HG03025 (cell line): Measurements from ENCODE around the gene KCNIP3.

Experiments used
- ATAC-seq: cut with Tn5 transposase; IDR thresholded peaks from one replicate; pipeline ENCODE4 v1.9.1; 2021; ENCODE audit warnings: mild to moderate bottlenecking, moderate library complexity; ENCODE audit not compliant: unreplicated experiment, low FRiP score

KCNIP3 gene

DNA sequence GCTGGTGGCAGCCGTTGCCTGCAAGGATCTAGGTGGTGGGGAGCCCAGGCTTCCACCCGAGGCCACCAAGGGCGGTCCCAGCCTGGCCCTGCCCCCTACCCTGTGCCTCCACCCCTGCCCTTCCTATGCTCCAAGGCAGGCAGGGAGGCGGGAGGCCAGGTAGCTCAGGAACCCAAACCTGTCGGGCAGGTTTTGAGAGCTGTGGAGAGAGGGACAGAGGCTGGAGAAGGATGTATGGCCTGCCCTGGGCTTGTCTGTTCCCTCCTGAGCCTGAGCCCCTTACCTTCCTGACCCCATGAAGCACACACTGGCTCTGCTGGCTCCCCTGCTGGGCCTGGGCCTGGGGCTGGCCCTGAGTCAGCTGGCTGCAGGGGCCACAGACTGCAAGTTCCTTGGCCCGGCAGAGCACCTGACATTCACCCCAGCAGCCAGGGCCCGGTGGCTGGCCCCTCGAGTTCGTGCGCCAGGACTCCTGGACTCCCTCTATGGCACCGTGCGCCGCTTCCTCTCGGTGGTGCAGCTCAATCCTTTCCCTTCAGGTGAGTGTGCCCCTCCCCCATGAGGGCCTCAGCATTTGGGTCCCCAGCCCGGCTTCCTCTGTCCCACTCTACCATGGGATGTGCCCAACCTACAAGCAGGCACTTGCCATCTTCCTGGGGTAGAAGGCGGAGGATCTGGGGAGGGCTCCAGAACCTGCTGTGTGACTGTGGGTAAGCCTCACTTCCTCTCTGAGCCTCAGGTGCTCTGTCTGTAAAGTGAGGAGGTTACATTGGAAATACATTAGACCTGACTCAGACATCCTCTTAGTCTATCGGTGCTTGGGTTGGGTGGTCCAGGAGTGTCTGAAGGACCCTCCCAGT, 22.6 kb upstream of the KCNIP3 start, which contains the start of gene PROM2:
Gene PROM2 (plus strand): TSS at position 159 of the 860 bp plus-strand sequence. CDS start 137 bp downstream, at position 296.
- no peak for ATAC-seq

DNA sequence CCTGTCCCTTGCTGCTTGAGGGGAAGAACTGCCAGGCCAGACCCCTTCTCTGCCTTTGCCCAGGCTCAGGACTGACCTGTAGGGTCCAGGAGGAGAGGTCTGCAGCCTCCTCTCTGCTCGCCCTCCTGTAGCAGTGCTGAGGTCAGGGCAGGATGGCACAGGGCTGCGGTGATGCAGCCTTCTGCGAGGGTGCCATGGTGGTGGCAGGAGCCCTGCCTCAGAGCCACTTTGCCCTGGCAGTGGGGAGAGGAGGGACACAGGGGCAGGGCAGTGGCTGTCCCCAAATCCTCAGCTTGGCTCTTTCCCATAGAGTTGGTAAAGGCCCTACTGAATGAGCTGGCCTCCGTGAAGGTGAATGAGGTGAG, 22.0 kb upstream of the KCNIP3 start:
- no peak for ATAC-seq

DNA sequence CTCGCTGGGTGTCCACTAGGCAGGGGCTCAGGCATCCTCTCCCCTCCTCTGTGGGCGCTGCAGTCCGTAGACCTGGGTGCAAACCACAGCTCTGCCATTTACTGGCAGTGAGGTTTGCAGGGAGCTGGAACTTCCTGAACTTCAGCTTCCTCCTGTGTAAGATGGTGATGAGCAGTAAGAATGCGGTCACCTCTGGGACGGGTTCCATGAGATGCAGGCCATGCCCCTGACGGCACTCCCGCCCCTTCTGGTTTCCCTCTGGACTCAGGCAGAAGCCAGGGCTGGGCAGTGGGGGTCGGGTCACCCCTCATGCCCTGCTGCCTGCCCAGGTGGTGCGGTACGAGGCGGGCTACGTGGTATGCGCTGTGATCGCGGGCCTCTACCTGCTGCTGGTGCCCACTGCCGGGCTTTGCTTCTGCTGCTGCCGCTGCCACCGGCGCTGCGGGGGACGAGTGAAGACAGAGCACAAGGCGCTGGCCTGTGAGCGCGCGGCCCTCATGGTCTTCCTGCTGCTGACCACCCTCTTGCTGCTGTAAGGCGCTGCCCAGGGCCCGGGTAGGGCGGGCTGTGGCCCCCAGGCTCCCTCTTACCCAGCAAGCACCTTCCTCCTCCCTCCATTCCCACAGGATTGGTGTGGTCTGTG, 21.4 kb upstream of the KCNIP3 start:
- ATAC-seq: no peak

DNA sequence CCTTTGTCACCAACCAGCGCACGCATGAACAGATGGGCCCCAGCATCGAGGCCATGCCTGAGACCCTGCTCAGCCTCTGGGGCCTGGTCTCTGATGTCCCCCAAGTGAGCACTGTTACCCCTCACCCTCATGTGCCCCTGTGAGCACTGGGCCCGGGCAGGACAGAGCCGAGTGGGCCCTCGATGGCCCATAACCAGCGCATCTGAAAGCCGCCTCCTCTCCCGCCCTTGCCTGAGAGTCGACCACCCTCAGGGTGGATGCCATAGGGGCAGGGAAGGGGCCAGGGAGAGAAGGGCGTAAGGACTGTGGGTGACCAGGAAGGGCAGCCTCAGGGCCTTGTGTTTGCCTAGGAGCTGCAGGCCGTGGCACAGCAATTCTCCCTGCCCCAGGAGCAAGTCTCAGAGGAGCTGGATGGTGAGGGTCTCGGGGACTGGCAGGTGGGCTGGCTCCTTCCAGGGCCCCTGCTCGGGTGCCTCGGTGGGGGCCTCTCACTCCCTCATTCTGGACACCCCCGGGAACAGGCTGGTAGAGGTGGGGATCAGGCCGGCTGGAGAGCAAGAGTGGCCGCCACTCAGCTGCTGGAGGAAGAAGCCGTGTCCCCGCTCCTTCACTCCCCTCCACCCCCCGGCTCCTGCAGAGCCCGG, 20.8 kb upstream of the KCNIP3 start:
- ATAC-seq: no peak

DNA sequence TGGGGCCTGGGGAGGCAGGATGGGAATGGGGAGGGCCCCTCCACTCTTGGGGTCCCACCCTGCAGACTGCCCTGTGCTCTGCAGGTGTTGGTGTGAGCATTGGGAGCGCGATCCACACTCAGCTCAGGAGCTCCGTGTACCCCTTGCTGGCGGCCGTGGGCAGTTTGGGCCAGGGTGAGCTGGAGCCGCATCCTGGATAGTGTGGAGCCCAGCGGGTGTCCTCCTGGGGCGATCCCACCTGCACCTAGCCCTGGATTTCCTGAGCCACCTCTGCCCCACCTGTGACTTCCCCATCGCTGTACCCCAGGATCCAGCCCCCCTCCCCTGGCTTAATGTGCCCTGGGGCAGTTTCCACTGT, 20.3 kb upstream of the KCNIP3 start:
- no peak for ATAC-seq

DNA sequence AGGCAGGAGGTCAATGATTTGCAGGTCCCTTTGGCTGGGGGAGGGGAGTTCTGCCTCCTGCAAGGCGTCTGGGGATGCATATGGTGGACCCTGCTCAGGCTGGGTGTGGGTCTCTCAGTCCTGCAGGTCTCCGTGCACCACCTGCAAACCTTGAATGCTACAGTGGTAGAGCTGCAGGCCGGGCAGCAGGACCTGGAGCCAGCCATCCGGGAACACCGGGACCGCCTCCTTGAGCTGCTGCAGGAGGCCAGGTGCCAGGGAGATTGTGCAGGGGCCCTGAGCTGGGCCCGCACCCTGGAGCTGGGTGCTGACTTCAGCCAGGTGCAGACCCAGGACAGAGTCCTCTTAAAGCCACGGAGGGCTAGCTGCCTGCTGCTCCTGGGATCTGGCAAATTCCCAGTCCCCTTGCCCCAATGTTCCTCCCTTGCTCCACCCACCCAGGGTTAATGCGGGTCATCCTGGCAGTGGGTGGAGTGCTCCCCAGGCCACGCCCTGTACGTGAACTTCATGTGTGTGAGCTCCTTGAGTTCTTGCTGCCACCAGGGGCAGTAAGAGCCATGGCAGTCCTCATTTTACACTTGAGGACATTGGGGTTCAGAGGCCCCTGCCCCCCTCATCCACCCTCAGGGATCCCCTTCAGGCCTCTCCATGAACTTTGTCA, 19.8 kb upstream of the KCNIP3 start:
- ATAC-seq: no peak

DNA sequence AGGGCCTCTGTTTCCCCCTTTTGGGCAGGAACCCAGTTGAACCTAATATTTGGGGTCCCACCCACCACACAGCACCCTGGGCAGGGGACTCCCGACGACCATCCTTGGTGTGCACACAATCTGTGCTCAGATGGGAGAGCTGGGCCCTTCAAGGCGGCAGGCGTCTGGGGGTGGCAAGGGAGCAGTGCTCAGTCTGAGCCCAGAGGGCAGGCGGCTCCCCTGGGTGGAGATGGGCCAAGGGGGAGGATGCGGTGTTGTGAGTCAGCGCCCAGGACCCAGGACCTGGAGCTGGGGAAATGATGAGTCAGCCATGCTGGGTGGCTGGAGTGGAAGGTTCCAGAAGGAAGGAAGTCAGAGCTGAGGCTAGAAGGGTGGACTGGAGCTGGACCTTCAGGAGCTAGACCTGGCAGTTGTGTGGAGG, 19.1 kb upstream of the KCNIP3 start:
- no peak for ATAC-seq

DNA sequence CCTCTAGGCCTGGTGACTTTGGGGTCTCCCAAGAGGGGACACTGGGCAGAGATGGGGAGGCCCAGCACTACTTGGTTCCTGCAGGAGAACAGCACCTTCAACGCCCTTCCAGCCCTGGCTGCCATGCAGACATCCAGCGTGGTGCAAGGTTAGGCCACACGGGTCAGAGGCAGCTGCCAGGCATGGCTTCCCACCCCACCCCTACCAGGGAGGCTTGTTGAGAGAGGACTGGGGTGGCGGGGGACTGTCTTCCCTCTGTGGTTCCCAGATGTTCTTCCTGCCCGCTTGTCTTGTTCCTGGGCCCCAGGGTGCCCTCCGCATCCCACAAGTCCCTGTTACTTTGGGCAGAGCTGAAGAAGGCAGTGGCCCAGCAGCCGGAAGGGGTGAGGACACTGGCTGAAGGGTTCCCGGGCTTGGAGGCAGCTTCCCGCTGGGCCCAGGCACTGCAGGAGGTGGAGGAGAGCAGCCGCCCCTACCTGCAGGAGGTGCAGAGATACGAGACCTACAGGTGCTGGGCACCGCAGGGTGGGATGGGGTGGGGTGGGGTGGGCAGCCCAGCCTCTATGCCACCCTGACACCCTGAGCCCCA, 18.4 kb upstream of the KCNIP3 start:
- no peak for ATAC-seq

DNA sequence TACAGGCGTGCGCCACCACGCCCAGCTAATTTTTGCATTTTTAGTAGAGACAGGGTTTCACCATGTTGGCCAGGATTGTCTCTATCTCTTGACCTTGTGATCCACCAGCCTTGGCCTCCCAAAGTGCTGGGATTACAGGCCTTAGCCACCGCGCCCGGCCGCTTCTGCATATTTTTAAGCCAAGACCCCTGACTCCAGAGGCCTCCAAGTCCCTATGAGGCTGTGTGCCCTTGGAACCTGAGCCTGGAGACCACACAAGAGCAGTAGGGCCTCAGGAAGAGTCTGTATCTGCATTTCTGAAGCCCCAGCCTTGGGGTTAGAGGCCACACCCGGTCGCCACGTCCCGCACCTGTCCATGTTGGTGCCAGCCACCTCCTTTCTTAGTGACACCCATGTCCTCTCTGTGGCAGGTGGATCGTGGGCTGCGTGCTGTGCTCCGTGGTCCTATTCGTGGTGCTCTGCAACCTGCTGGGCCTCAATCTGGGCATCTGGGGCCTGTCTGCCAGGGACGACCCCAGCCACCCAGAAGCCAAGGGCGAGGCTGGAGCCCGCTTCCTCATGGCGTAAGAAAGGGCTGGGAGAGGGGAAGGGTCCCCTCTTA, 17.6 kb upstream of the KCNIP3 start:
- ATAC-seq: no peak

DNA sequence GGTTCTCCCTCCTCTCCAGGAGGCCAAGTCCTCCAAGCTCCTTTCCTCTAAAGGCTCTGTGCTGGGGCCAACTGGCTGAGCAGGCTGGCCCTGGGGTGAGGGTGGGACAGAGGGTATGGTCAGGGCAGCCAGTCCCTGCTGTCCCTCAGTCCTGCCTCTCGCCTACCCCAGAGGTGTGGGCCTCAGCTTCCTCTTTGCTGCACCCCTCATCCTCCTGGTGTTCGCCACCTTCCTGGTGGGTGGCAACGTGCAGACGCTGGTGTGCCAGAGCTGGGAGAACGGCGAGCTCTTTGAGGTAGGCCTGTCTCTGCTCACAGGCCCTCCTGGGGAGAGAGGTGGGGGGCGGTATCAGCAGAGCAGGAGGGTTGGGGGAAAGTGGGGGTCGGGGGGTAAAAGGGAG, 16.1 kb upstream of the KCNIP3 start:
- no peak for ATAC-seq

DNA sequence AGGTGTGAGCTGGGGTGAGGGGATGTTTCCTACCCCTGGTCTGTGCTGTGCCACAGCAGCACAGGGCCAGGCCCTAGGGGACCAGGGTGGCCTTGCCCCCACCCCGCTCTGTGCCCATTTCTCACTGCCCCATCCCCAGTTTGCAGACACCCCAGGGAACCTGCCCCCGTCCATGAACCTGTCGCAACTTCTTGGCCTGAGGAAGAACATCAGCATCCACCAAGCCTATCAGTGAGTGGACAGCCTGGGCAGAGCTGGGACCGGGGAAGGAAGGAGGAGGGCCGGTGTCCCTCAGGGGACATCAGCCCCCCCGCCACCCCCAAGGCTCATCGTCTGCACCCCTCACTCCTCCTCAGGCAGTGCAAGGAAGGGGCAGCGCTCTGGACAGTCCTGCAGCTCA, 15.4 kb upstream of the KCNIP3 start:
- ATAC-seq: no peak

DNA sequence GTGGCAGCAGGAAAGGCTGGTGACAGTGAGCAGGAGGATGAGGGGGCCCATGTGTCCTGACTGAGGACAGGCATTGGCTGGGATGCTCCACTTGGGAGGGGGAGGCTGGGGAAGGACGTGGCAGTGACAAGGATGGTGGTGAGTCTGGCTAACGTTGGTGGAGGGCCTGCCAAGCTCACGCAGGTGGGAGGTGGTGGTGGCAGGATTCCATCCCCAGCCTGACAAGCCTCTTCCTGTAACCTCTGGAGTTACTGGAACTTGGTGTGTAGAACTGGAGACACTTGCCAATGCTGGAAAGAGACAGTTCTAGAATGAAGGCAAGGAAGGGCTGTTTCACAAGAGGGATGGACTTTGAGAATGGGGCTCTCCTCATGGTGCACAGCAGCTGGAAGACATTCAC, 14.7 kb upstream of the KCNIP3 start:
- ATAC-seq: no peak

DNA sequence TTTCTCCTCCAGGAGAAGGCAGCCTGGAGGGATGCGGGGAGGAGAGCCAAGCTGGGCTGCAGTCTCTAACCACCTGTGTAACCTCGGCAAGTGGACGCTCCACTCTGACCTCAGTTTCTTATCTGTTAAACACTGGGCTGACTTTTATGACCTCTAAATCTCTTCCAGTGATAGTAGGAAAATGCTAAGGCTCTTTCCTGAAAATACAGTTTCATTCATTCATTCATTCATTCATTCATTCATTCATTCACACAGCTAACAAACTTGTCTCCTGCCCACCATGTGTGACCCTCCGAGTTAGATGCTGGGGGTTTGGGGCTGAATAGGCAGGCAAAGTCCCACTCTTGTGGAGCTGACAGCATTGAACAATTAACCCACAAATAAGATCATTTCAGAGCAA, 13.6 kb upstream of the KCNIP3 start:
- ATAC-seq: no peak

DNA sequence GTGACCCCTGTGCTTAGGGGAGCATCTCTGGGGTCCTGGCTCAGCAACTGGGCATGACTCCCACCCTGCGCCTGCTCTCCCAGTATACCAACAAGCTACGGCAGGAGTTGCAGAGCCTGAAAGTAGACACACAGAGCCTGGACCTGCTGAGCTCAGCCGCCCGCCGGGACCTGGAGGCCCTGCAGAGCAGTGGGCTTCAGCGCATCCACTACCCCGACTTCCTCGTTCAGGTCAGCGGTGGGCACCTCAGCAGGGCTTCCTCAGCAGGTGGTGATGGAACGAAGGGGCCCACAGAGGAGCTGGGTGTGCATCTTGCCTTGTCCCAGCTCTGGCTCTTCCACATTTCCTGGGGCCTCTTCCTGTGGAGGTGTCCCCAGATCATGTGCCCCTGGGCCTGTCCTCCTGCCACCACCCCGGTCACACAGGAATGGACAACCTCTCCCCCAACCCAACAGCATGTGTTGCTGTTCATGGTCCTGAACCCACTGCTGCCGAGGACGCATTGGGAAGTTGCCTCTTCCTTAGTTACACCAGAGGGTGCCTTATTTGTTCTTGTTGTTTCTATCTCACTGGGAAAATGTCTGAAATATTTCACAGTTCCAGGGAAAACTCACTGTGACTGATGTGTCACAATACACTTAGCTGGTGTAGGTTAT, 12.1 kb upstream of the KCNIP3 start:
- ATAC-seq: no peak

DNA sequence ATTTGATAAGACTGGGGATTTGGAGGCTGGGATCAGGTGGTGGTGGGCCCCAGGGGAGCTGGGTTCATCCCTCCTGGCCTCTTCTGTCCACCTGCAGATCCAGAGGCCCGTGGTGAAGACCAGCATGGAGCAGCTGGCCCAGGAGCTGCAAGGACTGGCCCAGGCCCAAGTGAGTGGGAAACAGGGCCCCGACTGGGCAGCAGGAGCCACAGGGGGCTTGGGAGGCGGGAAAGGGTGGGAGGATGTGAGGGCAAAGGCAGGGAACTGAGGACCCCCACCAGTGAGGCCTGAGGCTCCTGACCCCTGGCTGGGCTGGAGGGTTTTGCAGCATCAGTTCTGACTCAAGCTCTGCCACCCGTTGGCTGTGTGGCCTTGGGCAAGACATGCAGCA, 11.6 kb upstream of the KCNIP3 start:
- no peak for ATAC-seq

DNA sequence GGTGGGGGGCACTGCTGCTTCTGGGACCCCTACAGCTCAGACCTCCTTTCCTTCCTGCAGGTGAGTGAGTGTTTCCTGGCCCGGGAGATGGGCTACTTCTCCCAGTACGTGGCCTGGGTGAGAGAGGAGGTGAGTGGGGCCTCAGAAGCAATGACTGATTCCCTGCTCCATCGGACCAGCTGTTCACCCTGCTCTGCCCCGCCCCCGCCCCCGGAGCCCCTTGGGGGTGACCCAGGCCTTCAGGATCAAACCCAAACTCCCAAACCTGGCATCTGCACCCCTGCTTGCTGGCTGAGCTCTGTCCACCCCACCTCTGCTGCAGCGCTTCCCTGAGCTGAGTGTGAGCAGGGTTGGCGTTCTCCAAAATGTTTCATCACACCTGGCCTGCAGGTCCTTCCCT, 9.8 kb upstream of the KCNIP3 start:
- no peak for ATAC-seq

DNA sequence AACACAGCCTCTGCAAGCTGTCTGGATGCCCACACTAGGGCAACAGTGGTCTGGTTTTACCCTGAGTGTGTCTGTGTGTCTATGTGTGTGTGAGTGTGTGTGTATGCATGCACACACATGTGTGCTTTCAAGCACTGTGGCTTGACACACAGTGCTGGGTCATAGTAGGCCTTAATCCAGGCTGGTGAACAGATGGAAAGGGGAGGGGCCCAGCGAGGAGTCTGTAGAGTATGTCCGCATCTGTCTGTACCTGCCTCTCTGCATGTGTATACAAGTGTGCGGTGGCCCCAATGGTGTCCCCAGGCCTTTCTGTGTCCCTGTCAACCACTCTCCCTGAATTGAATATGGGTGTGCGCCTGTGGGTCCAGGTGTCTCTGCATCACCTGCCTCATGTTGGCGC, 9.3 kb upstream of the KCNIP3 start:
- ATAC-seq: no peak

DNA sequence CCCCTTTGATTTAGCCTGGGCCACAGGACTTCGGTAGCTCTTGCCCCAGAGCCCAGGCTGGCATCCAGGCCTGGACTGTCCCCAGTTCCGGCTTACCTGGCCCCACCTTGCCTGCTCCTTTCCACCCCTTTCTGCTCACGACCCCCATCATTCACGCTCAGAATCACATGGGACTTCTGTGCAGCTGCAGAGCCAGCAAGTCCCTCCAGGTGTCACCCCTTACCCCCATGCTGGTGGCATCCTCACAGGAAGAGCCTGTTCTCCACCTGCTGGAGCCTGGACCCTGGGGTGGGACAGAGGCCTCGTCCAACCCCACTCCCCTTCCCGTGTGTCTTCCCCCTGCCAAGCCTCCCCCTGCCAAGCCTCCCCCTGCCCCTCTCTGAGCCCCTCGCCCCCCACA, 7.9 kb upstream of the KCNIP3 start:
- ATAC-seq: no peak

DNA sequence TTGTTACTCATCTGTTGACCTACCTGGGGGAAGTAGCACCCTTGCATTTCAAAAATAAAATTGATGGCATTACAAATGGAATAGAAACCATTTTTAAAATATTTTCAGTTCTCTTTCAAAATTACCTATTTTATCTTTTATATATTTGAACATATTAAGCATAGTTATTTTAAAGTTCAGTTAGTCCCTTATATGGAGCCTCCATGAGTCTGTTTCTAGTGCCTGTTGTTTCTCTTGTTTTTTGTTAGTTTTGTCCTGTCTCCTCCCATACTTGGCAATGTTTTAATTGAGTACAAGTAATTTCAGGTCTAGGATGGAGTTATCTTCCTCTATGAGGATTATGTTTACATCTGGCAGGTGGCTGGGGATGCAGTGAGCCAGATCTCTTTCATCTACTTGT, 5.9 kb upstream of the KCNIP3 start:
- no peak for ATAC-seq
